Measurements from ENCODE around the gene ZKSCAN5.

DNA sequence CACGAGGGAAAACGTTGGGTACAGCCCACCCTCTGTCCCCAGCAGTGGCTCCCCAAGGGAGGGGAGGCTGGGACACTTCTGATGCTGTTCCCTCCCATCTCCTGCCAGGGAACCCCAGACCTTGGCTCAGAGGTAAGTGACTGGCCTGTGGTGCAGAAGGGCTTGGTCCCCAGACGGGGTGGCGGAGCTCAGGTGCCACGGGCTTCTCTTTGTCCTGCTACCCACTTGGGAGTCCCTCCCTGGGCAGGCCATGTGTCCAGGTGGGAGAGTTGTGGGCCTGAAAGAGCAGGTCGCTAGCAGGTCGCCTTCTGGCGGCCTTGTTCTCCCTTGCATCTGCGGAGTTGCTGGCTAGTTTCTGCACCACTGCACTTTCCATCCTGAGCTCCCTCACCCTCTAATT lies 48.6 kb upstream of the ZKSCAN5 start:
- TF ChIP-seq, protein P1, sequence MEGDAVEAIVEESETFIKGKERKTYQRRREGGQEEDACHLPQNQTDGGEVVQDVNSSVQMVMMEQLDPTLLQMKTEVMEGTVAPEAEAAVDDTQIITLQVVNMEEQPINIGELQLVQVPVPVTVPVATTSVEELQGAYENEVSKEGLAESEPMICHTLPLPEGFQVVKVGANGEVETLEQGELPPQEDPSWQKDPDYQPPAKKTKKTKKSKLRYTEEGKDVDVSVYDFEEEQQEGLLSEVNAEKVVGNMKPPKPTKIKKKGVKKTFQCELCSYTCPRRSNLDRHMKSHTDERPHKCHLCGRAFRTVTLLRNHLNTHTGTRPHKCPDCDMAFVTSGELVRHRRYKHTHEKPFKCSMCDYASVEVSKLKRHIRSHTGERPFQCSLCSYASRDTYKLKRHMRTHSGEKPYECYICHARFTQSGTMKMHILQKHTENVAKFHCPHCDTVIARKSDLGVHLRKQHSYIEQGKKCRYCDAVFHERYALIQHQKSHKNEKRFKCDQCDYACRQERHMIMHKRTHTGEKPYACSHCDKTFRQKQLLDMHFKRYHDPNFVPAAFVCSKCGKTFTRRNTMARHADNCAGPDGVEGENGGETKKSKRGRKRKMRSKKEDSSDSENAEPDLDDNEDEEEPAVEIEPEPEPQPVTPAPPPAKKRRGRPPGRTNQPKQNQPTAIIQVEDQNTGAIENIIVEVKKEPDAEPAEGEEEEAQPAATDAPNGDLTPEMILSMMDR (IDR thresholded peaks at IDR 0.05; ENCODE audit: insufficient read depth, low read length, poor library complexity, severe bottlenecking), result no peak
- TF ChIP-seq EZH2phosphoT487 (conservative IDR thresholded peaks at IDR 0.05; ENCODE audit: low read length), result no peak
